Smooth muscle cell (in vitro differentiated cells): ENCODE measurements around the gene CKB. TPM values are rescaled to one million over a fixed set of nuclear protein-coding genes. Genes with fewer than 3 reads are reported as not detected.

Experiments
- DNase-seq: peaks from one replicate; lab custom pipeline; 2025; ENCODE audit not compliant: unreplicated experiment; lab: John Stamatoyannopoulos, UW
- H2AFZ ChIP-seq: fragments of 200-600 bp; sonication (generic); 2 replicates; pipeline ENCODE4 v1.6.0; 2016; ENCODE audit warnings: antibody characterized with exemption, low read depth, mild to moderate bottlenecking
- H3F3A ChIP-seq: fragments of 200-600 bp; sonication (generic); 2 replicates; pipeline ENCODE4 v1.6.0; 2017; ENCODE audit warnings: antibody characterized with exemption, low read depth
- H3K27ac ChIP-seq: fragments of 200-600 bp; sonication (generic); 2 replicates; pipeline ENCODE4 v1.5.1; 2016; ENCODE audit warnings: low read depth, mild to moderate bottlenecking
- H3K27me3 ChIP-seq: fragments of 200-600 bp; sonication (generic); 2 replicates; pipeline ENCODE4 v1.6.1; 2016; ENCODE audit warnings: low read depth, mild to moderate bottlenecking
- H3K36me3 ChIP-seq: fragments of 200-600 bp; sonication (generic); 2 replicates; pipeline ENCODE4 v1.5.1; 2016; ENCODE audit warnings: low read depth
- H3K4me1 ChIP-seq: fragments of 200-600 bp; sonication (generic); 2 replicates; pipeline ENCODE4 v1.5.1; 2016; ENCODE audit warnings: low read depth
- H3K4me2 ChIP-seq: fragments of 200-600 bp; sonication (generic); 2 replicates; pipeline ENCODE4 v1.6.0; 2016; ENCODE audit warnings: mild to moderate bottlenecking
- H3K4me3 ChIP-seq: fragments of 200-600 bp; sonication (generic); 2 replicates; pipeline ENCODE4 v1.5.1; 2016; ENCODE audit warnings: mild to moderate bottlenecking
- H3K79me2 ChIP-seq: fragments of 200-600 bp; sonication (generic); 2 replicates; pipeline ENCODE4 v1.6.0; 2016; ENCODE audit warnings: low read depth, mild to moderate bottlenecking
- H3K9ac ChIP-seq: fragments of 200-600 bp; sonication (generic); 2 replicates; pipeline ENCODE4 v1.6.0; 2016; ENCODE audit warnings: low read depth
- H3K9me3 ChIP-seq: fragments of 200-600 bp; sonication (generic); replicated peaks from 2 replicates; pipeline ENCODE4 v1.5.1; 2016; ENCODE audit warnings: low read depth
- H4K20me1 ChIP-seq: fragments of 200-600 bp; sonication (generic); 2 replicates; pipeline ENCODE4 v1.6.0; 2016; ENCODE audit warnings: low read depth
- CTCF ChIP-seq: fragments of 200-600 bp; sonication (generic); IDR thresholded peaks from 2 replicates; pipeline ENCODE4 v1.5.1; 2017; ENCODE audit warnings: borderline replicate concordance, mild to moderate bottlenecking, antibody characterized with exemption; ENCODE audit not compliant: insufficient read depth, poor library complexity, severe bottlenecking
- WGBS: methylation state at CpG from one replicate; pipeline ENCODE4 v1.1.7; 2016; ENCODE audit warnings: low lambda C conversion rate; 5-methylcytosine and 5-hydroxymethylcytosine counted together
- polyA plus RNA-seq: library from polyadenylated mRNA; unstranded; fragments of >200 nt; fragmentation: Nextera tagmentation; extraction: Ambion mirVana; gene quantifications from 2 replicates; pipeline ENCODE4 v1.2.1, GENCODE V29; 2016
- total RNA-seq: library from RNA; depleted of rRNA; stranded (reverse); fragments of >200 nt; gene quantifications from 2 replicates; pipeline ENCODE4 v1.2.3, GENCODE V29; 2014

Gene CKB
- total and polyA plus RNA-seq, 2 experiments from 2014 or later, result 25.7 to 62.9 TPM

DNA sequence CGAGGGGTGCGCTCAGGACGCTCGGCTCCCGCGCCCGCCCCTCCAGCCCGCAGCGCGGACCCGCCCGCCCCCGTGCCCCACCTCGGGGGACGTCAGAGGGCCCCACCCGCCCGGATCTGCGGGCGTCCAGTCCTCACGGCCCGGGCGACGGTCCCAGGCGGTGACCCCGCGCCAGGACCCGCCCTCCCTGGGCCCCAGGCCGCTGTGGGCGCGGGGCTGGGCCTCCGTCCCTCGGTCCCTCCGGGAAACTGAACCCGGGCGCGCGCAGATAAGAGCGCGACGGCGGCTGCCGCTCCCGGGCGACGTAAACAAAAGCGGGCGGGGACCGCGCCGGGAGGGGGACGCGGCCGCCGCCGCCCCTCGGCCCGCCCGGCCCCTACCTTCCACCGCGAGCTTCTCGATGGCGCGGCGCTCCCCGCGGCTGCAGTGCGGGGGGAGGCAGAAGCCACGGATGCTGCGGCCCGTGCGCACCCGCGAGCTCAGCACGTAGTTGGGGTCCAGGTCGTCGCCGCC lies 1.1 kb downstream of the CKB start:
- no peaks in the 10 kb centered on the region for H3K36me3 ChIP-seq

DNA sequence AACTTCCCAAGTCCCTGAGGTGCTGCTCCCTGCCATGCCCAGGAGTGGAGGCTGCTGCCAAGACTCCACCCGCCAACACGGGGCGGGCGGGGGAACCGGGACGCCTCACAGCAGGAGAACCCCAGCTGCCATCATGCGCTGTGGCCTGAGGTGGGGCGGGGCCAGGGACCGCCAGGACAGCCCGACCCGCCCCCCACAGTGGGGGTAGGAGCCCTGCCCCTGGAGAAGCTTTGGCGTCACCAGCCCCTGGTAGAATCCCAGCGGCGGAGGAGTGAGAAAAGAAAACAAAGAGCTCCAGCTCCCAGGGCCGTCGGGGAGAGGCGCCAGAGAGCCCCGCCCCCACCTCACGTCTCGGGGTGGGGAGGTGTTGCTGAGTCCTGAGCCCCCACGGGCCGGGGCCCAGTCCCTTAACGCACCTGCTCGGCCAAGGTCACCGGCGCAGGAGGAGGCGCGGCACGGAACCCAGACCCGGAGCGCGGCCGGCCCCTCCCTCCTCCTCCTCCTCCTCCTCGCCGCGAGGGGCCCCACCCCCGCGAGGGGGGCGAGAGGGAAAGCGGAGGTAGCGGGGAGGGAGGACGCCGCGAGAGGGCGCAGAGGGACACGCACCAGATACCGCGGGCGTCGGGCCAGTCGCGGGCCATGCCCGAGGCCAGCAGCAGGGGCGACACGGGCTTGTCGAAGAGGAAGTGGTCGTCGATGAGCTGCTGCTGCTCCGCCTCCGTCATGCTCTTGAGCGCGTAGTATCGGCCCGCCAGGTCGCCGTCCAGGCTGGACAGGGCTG lies 1.8 kb downstream of the CKB start:
- Histone ChIP-seq H3K4me3 (peak overlapping the region; percentile 56), H3K36me3 (no peaks in the 10 kb centered on the region), H3K79me2 (no peaks in the 10 kb centered on the region), H3K27ac (no peak overlapping the region), H3K9me3 (no peaks in the 10 kb centered on the region), H4K20me1 (peaks cover 6% of the 10 kb centered on the region), H3K9ac (peak overlapping the region; percentile 22), H2AFZ (no peak overlapping the region), H3F3A (no peaks in the 10 kb centered on the region), H3K4me1 (peaks cover 17% of the 10 kb centered on the region), H3K4me2 (peak overlapping the region; percentile 93), H3K27me3 (peaks cover 19% of the 10 kb centered on the region)
- WGBS, result 8% methylated on average over 41 of the region's 66 CpGs
- peak; percentile 61 for DNase-seq
- TF ChIP-seq CTCF, result peak; percentile 43

More for the DNA sequence above, 1.1 kb downstream of the CKB start:
- TF ChIP-seq CTCF, result no peak
- Histone ChIP-seq H4K20me1 (peaks cover 6% of the 10 kb centered on the region), H3F3A (no peaks in the 10 kb centered on the region), H3K9me3 (no peaks in the 10 kb centered on the region), H3K27me3 (peaks cover 19% of the 10 kb centered on the region), H3K79me2 (no peaks in the 10 kb centered on the region), H3K9ac (peak overlapping the region; percentile 22), H3K27ac (no peak overlapping the region), H2AFZ (no peak overlapping the region), H3K4me1 (peaks cover 17% of the 10 kb centered on the region), H3K4me2 (peak overlapping the region; percentile 93), H3K4me3 (peak overlapping the region; percentile 56)
- DNase-seq, result no peak
- WGBS, result under 1% methylated on average over 45 of the region's 77 CpGs

DNA sequence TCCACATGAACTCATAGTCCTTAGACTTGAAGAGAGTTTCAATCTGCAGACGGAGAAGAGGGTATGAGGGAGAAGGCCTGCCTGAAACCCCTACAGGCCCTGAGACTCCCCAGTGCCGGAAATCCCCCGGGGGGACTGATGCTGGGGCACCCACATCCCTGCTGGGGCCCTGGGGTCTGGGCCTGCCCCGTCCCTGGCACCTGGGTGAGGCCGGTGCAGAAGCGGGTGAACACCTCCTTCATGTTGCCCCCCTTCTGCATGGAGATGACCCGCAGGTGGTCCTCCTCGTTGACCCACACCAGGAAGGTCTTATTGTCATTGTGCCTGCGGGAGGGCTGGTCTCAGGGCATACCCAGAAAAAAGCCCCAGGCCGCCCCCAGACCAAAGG lies 2.4 kb downstream of the CKB start:
- H3K4me3 ChIP-seq, result peak overlapping the region; percentile 56
- no peak overlapping the region for H3K27ac ChIP-seq
- H3K9me3 ChIP-seq, result no peaks in the 10 kb centered on the region
- no peak overlapping the region for H3K4me2 ChIP-seq
- no peak for DNase-seq
- TF ChIP-seq CTCF, result no peak
- H3F3A ChIP-seq, result no peaks in the 10 kb centered on the region
- peaks cover 6% of the 10 kb centered on the region for H4K20me1 ChIP-seq
- no peak overlapping the region for H2AFZ ChIP-seq
- 89% methylated on average over 10 of the region's 10 CpGs for WGBS
- H3K27me3 ChIP-seq, result peaks cover 19% of the 10 kb centered on the region
- H3K36me3 ChIP-seq, result no peaks in the 10 kb centered on the region
- peaks cover 17% of the 10 kb centered on the region for H3K4me1 ChIP-seq
- no peak overlapping the region for H3K9ac ChIP-seq
- H3K79me2 ChIP-seq, result no peaks in the 10 kb centered on the region

GRCh38 chr14:103519837-103520212 lies 2.8 kb downstream of the CKB start:
- Histone ChIP-seq H3K79me2 (no peaks in the 10 kb centered on the region), H3K4me1 (peaks cover 17% of the 10 kb centered on the region), H3K27ac (no peak overlapping the region), H3F3A (no peaks in the 10 kb centered on the region), H3K9ac (no peak overlapping the region), H3K36me3 (no peaks in the 10 kb centered on the region), H4K20me1 (peaks cover 6% of the 10 kb centered on the region), H2AFZ (no peak overlapping the region), H3K4me3 (peak overlapping the region; percentile 56), H3K9me3 (no peaks in the 10 kb centered on the region), H3K27me3 (peaks cover 19% of the 10 kb centered on the region), H3K4me2 (no peak overlapping the region)
- 93% methylated on average over 22 of the region's 22 CpGs for whole genome bisulfite sequencing
- TF ChIP-seq CTCF, result no peak
- DNase-seq, result no peak
